Measurements from ENCODE around the gene CEACAM7.
"Not testable (repeated sequence)": the region's sequence is repeated elsewhere in the genome, so short reads cannot be mapped to it uniquely, and the experiment has no call there.

The CEACAM7 gene

DNA sequence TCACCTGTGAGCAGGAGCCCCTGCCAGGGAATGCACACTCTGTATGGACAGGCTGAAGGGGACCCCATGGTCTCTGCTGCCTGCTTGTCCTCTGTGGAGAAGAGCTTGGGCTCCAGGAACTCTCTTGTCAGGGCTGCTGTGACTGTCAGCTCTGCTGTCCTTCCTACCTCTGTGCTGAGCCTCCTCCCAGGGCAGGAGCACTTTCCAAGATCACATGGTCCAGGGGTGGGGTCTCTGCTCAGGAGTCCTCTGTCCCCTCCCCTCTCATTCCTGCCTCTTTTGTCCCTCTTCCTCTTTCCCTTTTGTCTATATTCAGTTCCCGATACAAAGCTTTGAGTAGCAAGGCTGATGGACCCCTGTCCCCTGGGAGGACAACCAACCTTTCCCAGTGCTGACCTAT lies at the start of gene CEACAM7:
CEACAM7 (minus strand) TSS at position 173 of the 400 bp plus-strand sequence; CDS start at position 68, 105 bp downstream.
- no peaks in the 10 kb centered on the region for H3K9me3 ChIP-seq (ENCODE audit: control insufficient read depth, low read length)
- H3K27me3 ChIP-seq (ENCODE audit: control insufficient read depth, insufficient read depth, low read length), result no peaks in the 10 kb centered on the region
- H3K4me1 ChIP-seq (ENCODE audit: control insufficient read depth, insufficient read depth, low read length), result no peaks in the 10 kb centered on the region
- H3K9ac ChIP-seq (ENCODE audit: low read length), result no peak within 1 kb of the TSS
- no peak within 1 kb of the TSS for H3K4me3 ChIP-seq (ENCODE audit: low read length)
- H3K36me3 ChIP-seq (ENCODE audit: control insufficient read depth, insufficient read depth, low read length), result no peaks in the 10 kb centered on the region

- Histone ChIP-seq H3K4me1 (ENCODE audit: control insufficient read depth, insufficient read depth, low read length) (peaks cover 62% of the 10 kb centered on the region), H3K36me3 (ENCODE audit: control insufficient read depth, insufficient read depth, low read length) (no peaks in the 10 kb centered on the region), H3K27me3 (ENCODE audit: control insufficient read depth, insufficient read depth, low read length) (no peaks in the 10 kb centered on the region), H3K4me3 (ENCODE audit: low read length) (no peak overlapping the region), H3K9ac (ENCODE audit: low read length) (peak overlapping the region; percentile 52), H3K9me3 (ENCODE audit: control insufficient read depth, low read length) (no peaks in the 10 kb centered on the region)
Observed at GRCh38 chr19:41735071-41735600, 47.1 kb upstream of the CEACAM7 start.

DNA sequence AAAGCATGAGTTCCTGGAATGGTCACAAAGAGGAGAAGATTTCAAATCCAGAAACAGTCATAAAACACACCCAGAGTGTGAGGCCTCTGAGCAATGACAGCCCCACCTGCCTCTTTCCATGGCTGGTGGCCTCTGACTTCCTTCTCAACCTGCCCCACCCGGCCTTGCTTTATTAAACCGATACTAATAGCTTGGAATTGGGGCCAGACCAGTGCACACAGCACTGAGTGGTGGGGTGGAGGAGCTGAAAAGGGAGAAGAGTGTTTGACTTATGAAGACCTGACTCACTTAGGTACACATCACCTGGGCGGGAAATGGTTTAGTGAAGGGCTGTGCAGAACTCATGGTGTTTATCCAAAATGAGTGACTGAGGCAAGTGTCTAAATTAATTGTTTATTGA lies 46.5 kb upstream of the CEACAM7 start:
- H3K4me1 ChIP-seq (ENCODE audit: control insufficient read depth, insufficient read depth, low read length), result peaks cover 56% of the 10 kb centered on the region
- H3K9ac ChIP-seq (ENCODE audit: low read length), result peak overlapping the region; percentile 63
- no peaks in the 10 kb centered on the region for H3K36me3 ChIP-seq (ENCODE audit: control insufficient read depth, insufficient read depth, low read length)
- no peaks in the 10 kb centered on the region for H3K27me3 ChIP-seq (ENCODE audit: control insufficient read depth, insufficient read depth, low read length)
- H3K4me3 ChIP-seq (ENCODE audit: low read length), result no peak overlapping the region
- H3K9me3 ChIP-seq (ENCODE audit: control insufficient read depth, low read length), result no peaks in the 10 kb centered on the region

GRCh38 chr19:41734156-41734555 lies 46.1 kb upstream of the CEACAM7 start:
- H3K4me1 ChIP-seq (ENCODE audit: control insufficient read depth, insufficient read depth, low read length), result peaks cover 54% of the 10 kb centered on the region
- H3K27me3 ChIP-seq (ENCODE audit: control insufficient read depth, insufficient read depth, low read length), result no peaks in the 10 kb centered on the region
- no peak overlapping the region for H3K4me3 ChIP-seq (ENCODE audit: low read length)
- H3K9ac ChIP-seq (ENCODE audit: low read length), result peak overlapping the region; percentile 63
- no peaks in the 10 kb centered on the region for H3K9me3 ChIP-seq (ENCODE audit: control insufficient read depth, low read length)
- H3K36me3 ChIP-seq (ENCODE audit: control insufficient read depth, insufficient read depth, low read length), result no peaks in the 10 kb centered on the region

DNA sequence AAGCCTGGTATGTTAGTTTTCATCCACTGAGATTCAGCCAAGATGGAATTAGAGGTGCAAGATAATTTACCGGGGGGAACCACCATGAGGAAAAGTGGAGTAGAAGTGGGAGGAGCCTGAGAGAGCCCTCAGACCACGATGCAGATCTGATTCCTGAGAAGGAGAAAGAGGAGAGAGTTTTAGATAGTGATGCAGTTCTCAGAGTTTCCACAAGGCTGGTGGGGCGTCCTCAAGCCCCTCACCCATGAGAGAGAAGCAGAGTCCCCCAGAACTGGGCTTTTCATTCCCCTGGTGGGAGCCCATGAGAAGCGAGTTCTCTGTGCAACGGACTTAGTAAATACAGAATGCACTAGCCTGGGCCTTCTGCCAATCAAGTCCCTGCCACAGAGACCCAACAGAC lies 38.4 kb upstream of the CEACAM7 start:
- H3K27me3 ChIP-seq (ENCODE audit: control insufficient read depth, insufficient read depth, low read length), result no peaks in the 10 kb centered on the region
- no peak overlapping the region for H3K9ac ChIP-seq (ENCODE audit: low read length)
- H3K4me1 ChIP-seq (ENCODE audit: control insufficient read depth, insufficient read depth, low read length), result peaks cover 27% of the 10 kb centered on the region
- H3K36me3 ChIP-seq (ENCODE audit: control insufficient read depth, insufficient read depth, low read length), result no peaks in the 10 kb centered on the region
- no peaks in the 10 kb centered on the region for H3K9me3 ChIP-seq (ENCODE audit: control insufficient read depth, low read length)
- H3K4me3 ChIP-seq (ENCODE audit: low read length), result no peak overlapping the region

- no peaks in the 10 kb centered on the region for H3K36me3 ChIP-seq (ENCODE audit: control insufficient read depth, insufficient read depth, low read length)
- no peak overlapping the region for H3K4me3 ChIP-seq (ENCODE audit: low read length)
- H3K9me3 ChIP-seq (ENCODE audit: control insufficient read depth, low read length), result no peaks in the 10 kb centered on the region
- no peaks in the 10 kb centered on the region for H3K4me1 ChIP-seq (ENCODE audit: control insufficient read depth, insufficient read depth, low read length)
- no peak overlapping the region for H3K9ac ChIP-seq (ENCODE audit: low read length)
- H3K27me3 ChIP-seq (ENCODE audit: control insufficient read depth, insufficient read depth, low read length), result no peaks in the 10 kb centered on the region
Observed at GRCh38 chr19:41720103-41720502, 32.0 kb upstream of the CEACAM7 start.

DNA sequence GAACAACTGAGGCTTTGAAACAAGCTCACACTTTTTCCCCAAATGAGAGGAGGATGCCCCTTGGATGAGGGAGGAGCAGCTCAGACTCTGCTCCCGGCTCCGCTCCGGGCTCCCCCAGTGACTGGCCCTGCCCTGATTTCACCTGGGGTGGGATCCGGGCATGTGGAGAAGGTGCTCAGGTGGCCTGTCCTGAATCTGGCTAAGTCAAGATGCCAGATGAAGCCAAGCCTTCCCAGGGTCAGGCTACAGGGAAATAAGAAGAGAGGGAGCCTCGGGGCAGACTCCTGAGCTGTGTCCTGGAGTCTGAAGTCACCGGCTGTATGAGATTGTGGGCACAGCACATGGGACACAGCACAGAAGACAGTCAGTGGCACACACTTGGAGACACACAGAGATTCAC lies 30.7 kb upstream of the CEACAM7 start:
- H3K36me3 ChIP-seq (ENCODE audit: control insufficient read depth, insufficient read depth, low read length), result no peaks in the 10 kb centered on the region
- no peaks in the 10 kb centered on the region for H3K4me1 ChIP-seq (ENCODE audit: control insufficient read depth, insufficient read depth, low read length)
- H3K4me3 ChIP-seq (ENCODE audit: low read length), result no peak overlapping the region
- no peak overlapping the region for H3K9ac ChIP-seq (ENCODE audit: low read length)
- H3K9me3 ChIP-seq (ENCODE audit: control insufficient read depth, low read length), result no peaks in the 10 kb centered on the region
- no peaks in the 10 kb centered on the region for H3K27me3 ChIP-seq (ENCODE audit: control insufficient read depth, insufficient read depth, low read length)

GRCh38 chr19:41714598-41714997 lies 26.5 kb upstream of the CEACAM7 start:
- H3K4me3 ChIP-seq (ENCODE audit: low read length), result no peak overlapping the region
- no peaks in the 10 kb centered on the region for H3K4me1 ChIP-seq (ENCODE audit: control insufficient read depth, insufficient read depth, low read length)
- no peaks in the 10 kb centered on the region for H3K9me3 ChIP-seq (ENCODE audit: control insufficient read depth, low read length)
- H3K36me3 ChIP-seq (ENCODE audit: control insufficient read depth, insufficient read depth, low read length), result peaks cover 10% of the 10 kb centered on the region
- no peak overlapping the region for H3K9ac ChIP-seq (ENCODE audit: low read length)
- no peaks in the 10 kb centered on the region for H3K27me3 ChIP-seq (ENCODE audit: control insufficient read depth, insufficient read depth, low read length)

- H3K4me3 ChIP-seq (ENCODE audit: low read length), result peak overlapping the region; percentile 14
- H3K9me3 ChIP-seq (ENCODE audit: control insufficient read depth, low read length), result no peaks in the 10 kb centered on the region
- no peaks in the 10 kb centered on the region for H3K27me3 ChIP-seq (ENCODE audit: control insufficient read depth, insufficient read depth, low read length)
- peaks cover 10% of the 10 kb centered on the region for H3K36me3 ChIP-seq (ENCODE audit: control insufficient read depth, insufficient read depth, low read length)
- peak overlapping the region; percentile 74 for H3K9ac ChIP-seq (ENCODE audit: low read length)
- peaks cover 17% of the 10 kb centered on the region for H3K4me1 ChIP-seq (ENCODE audit: control insufficient read depth, insufficient read depth, low read length)
Observed at GRCh38 chr19:41711376-41712261, 23.5 kb upstream of the CEACAM7 start.

DNA sequence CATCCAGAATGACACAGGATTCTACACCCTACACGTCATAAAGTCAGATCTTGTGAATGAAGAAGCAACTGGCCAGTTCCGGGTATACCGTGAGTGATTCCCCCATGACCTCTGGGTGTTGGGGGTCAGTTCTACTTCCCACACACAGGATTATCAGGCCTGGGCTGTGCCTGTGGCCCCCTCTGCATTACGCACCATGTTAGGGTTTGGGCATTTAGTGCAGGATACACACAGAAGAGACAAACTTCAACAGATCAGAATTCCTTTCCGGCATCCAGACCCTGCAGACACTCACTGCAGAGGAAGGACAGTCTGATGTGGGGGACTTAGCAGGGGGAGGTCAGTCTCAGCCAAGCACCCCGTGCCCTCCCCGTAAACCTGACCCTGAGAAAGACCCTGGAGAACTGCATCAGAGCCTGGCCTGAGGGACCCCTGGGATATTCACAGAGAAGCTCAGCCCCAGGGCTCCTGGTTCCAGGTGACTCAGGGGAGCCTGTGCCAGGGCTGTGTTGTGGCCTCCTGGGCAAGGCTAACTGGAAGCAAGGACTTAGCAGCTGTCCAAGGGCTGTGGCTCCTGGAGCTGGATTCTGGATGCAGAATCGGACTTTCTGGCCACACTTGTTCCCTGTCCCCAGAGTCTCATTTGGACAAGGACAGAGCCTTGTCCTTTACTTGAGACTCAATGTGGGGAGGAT lies 22.0 kb upstream of the CEACAM7 start:
- Histone ChIP-seq H3K27me3 (ENCODE audit: control insufficient read depth, insufficient read depth, low read length) (no peaks in the 10 kb centered on the region), H3K9ac (ENCODE audit: low read length) (peak overlapping the region; percentile 74), H3K9me3 (ENCODE audit: control insufficient read depth, low read length) (no peaks in the 10 kb centered on the region), H3K36me3 (ENCODE audit: control insufficient read depth, insufficient read depth, low read length) (peaks cover 10% of the 10 kb centered on the region), H3K4me1 (ENCODE audit: control insufficient read depth, insufficient read depth, low read length) (peaks cover 17% of the 10 kb centered on the region), H3K4me3 (ENCODE audit: low read length) (peak overlapping the region; percentile 35)

- not testable (repeated sequence) for H3K27me3 ChIP-seq (ENCODE audit: control insufficient read depth, insufficient read depth, low read length); H3K9me3 ChIP-seq (ENCODE audit: control insufficient read depth, low read length)
- peaks cover 10% of the 10 kb centered on the region for H3K36me3 ChIP-seq (ENCODE audit: control insufficient read depth, insufficient read depth, low read length)
- peaks cover 17% of the 10 kb centered on the region for H3K4me1 ChIP-seq (ENCODE audit: control insufficient read depth, insufficient read depth, low read length)
- H3K9ac ChIP-seq (ENCODE audit: low read length), result peak overlapping the region; percentile 74
- H3K4me3 ChIP-seq (ENCODE audit: low read length), result peak overlapping the region; percentile 35
Observed at GRCh38 chr19:41709516-41709915, 21.4 kb upstream of the CEACAM7 start.

- no peaks in the 10 kb centered on the region for H3K27me3 ChIP-seq (ENCODE audit: control insufficient read depth, insufficient read depth, low read length)
Observed at GRCh38 chr19:41708481-41708880, 20.4 kb upstream of the CEACAM7 start, which contains the start of gene CEACAM5. Gene CEACAM5, plus strand, starts transcription at chr19:41708626. Its CDS starts 106 bp downstream, at chr19:41708732.

More at GRCh38 chr19:41708481-41708880, 20.4 kb upstream of the CEACAM7 start, which contains the start of gene CEACAM5:
- Histone ChIP-seq H3K9me3 (ENCODE audit: control insufficient read depth, low read length) (no peaks in the 10 kb centered on the region), H3K9ac (ENCODE audit: low read length) (peak within 1 kb of the TSS; percentile 74), H3K36me3 (ENCODE audit: control insufficient read depth, insufficient read depth, low read length) (peaks cover 10% of the 10 kb centered on the region), H3K4me1 (ENCODE audit: control insufficient read depth, insufficient read depth, low read length) (peaks cover 17% of the 10 kb centered on the region), H3K4me3 (ENCODE audit: low read length) (peak within 1 kb of the TSS; percentile 35)

Data from mucosa of stomach (tissue), 1 donor.